Measurements from ENCODE around the gene TTC33. TPM values are rescaled to one million over a fixed set of nuclear protein-coding genes. Genes with fewer than 3 reads are reported as not detected.

The TTC33 gene
- total and polyA plus RNA-seq, 12 donors: 6.4 to 20.1 (median 17.5) TPM

- Histone ChIP-seq H3K4me1 (peaks cover 0 to 55% (median 27%) of the 10 kb centered on the region in 9 donors), H3K9me3 (no peaks in the 10 kb centered on the region), H3K27me3 (peaks cover 0 to 23% (median 10%) of the 10 kb centered on the region in 7 donors), H3K4me3 (peak overlapping the region; percentile 65 to 98 (median 86)), H3K36me3 (peaks cover 0 to 21% (median 0%) of the 10 kb centered on the region in 9 donors), H3K27ac (peak overlapping the region; percentile 44 to 96 (median 90))
- TF ChIP-seq CTCF (IDR thresholded peaks at IDR 0.05): peak in 5 of 9 donors; percentile 5 to 28 (median 18)
- DNase-seq (peak in 1 of 2 donors; percentile 27), ATAC-seq (peak in 1 of 8 donors; percentile 1)
- WGBS, 2 donors: 3 to 4% methylated on average over 37 of the region's 37 CpGs
- intact Hi-C loops (cut with DNase I): loop anchor here in 7 of 10 donors (5.0 to 10.0 kb wide), 7 partner anchors 109 to 1106 kb away; no protein-coding TSS in a partner anchor
Measured at GRCh38 chr5:40680741-40681362, 74.9 kb downstream of the TTC33 start.

GRCh38 chr5:40679913-40680681, 75.7 kb downstream of the TTC33 start, which contains the start of gene PTGER4:
PTGER4 (plus strand) TSS chr5:40679915; CDS start chr5:40680994, 1,079 bp downstream.
- H3K4me3 ChIP-seq: peak within 1 kb of the TSS; percentile 65 to 98 (median 86)
- peak within 1 kb of the TSS; percentile 66 to 96 (median 90) for H3K27ac ChIP-seq
- peak in 1 of 2 donors; percentile 28 for DNase-seq
- H3K9me3 ChIP-seq: no peaks in the 10 kb centered on the region
- peaks cover 0 to 53% (median 22%) of the 10 kb centered on the region in 9 donors for H3K4me1 ChIP-seq
- H3K27me3 ChIP-seq: peaks cover 0 to 23% (median 10%) of the 10 kb centered on the region in 7 donors
- intact Hi-C loops (cut with DNase I): loop anchor here in 7 of 10 donors (2.0 to 10.0 kb wide), 9 partner anchors 57 to 1105 kb away; no protein-coding TSS in a partner anchor
- ATAC-seq: no peak
- WGBS, 2 donors: 1% methylated on average over 44 of the region's 44 CpGs
- peaks cover 0 to 13% (median 0%) of the 10 kb centered on the region in 9 donors for H3K36me3 ChIP-seq
- no peak for TF ChIP-seq CTCF (IDR thresholded peaks at IDR 0.05)

- Histone ChIP-seq H3K27ac (peak overlapping the region; percentile 66 to 96 (median 90)), H3K4me1 (peaks cover 0 to 51% (median 21%) of the 10 kb centered on the region in 9 donors), H3K9me3 (no peaks in the 10 kb centered on the region), H3K4me3 (peak overlapping the region; percentile 65 to 98 (median 86)), H3K27me3 (peaks cover 0 to 26% (median 10%) of the 10 kb centered on the region in 7 donors), H3K36me3 (peaks cover 0 to 13% (median 0%) of the 10 kb centered on the region in 9 donors)
- 0 to 1% methylated on average over 59 to 60 of the region's 60 CpGs for WGBS, 2 donors
- intact Hi-C loops (cut with DNase I): loop anchor here in 1 of 10 donors (2.0 to 5.0 kb wide), 2 partner anchors 57 to 477 kb away; no protein-coding TSS in a partner anchor
- TF ChIP-seq CTCF (IDR thresholded peaks at IDR 0.05): no peak
- DNase-seq (peak; percentile 93 to 94), ATAC-seq (peak; percentile 94 to 99 (median 96))
Measured at GRCh38 chr5:40679148-40679912, 76.4 kb downstream of the TTC33 start.

All from heart right ventricle (tissue), 16 donors.